ENCODE results near the gene MTMR2.

DNA sequence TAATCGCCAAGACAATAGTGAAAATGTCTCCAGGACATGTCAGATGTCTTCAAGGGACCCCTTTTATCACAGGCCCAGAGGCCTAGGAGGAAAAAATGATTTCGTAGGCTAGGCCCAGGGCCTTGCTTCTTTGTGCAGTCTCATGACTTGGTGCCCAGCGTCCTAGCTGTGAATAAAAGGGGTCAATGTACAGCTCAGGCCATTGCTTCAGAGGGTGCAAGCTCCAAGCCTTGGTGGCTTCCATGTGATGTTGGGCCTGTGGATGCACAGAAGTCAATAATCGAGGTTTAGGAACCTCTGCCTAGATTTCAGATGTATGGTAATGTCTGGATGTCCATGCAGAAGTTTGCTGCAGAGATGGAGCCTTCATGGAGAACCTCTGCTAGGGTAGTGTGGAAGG is 20.7 kb upstream of the MTMR2 start:
- no peak for TF ChIP-seq ZFP30 (CRISPR knock-in tag; IDR thresholded peaks at IDR 0.05)
- TF ChIP-seq, protein P1, sequence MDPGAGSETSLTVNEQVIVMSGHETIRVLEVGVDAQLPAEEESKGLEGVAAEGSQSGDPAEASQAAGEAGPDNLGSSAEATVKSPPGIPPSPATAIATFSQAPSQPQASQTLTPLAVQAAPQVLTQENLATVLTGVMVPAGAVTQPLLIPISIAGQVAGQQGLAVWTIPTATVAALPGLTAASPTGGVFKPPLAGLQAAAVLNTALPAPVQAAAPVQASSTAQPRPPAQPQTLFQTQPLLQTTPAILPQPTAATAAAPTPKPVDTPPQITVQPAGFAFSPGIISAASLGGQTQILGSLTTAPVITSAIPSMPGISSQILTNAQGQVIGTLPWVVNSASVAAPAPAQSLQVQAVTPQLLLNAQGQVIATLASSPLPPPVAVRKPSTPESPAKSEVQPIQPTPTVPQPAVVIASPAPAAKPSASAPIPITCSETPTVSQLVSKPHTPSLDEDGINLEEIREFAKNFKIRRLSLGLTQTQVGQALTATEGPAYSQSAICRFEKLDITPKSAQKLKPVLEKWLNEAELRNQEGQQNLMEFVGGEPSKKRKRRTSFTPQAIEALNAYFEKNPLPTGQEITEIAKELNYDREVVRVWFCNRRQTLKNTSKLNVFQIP (CRISPR knock-in tag; IDR thresholded peaks at IDR 0.05; ENCODE audit: borderline replicate concordance, low read depth) = no peak
- TF ChIP-seq ZNF70 (CRISPR knock-in tag; IDR thresholded peaks at IDR 0.05) = no peak
- TF ChIP-seq TOX (CRISPR knock-in tag; IDR thresholded peaks at IDR 0.05; ENCODE audit: borderline replicate concordance) = no peak
- TF ChIP-seq ZNF8 (CRISPR knock-in tag; IDR thresholded peaks at IDR 0.05) = no peak
- no peak for TF ChIP-seq ISL1 (CRISPR knock-in tag; IDR thresholded peaks at IDR 0.05)
- no peak for TF ChIP-seq ESRRG (CRISPR knock-in tag; IDR thresholded peaks at IDR 0.05)
- TF ChIP-seq OSR1 (CRISPR knock-in tag; IDR thresholded peaks at IDR 0.05) = no peak
- TF ChIP-seq, protein P2, sequence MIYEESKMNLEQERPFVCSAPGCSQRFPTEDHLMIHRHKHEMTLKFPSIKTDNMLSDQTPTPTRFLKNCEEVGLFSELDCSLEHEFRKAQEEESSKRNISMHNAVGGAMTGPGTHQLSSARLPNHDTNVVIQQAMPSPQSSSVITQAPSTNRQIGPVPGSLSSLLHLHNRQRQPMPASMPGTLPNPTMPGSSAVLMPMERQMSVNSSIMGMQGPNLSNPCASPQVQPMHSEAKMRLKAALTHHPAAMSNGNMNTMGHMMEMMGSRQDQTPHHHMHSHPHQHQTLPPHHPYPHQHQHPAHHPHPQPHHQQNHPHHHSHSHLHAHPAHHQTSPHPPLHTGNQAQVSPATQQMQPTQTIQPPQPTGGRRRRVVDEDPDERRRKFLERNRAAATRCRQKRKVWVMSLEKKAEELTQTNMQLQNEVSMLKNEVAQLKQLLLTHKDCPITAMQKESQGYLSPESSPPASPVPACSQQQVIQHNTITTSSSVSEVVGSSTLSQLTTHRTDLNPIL (CRISPR knock-in tag; IDR thresholded peaks at IDR 0.05; ENCODE audit: low read depth) = no peak
- TF ChIP-seq, protein P3, sequence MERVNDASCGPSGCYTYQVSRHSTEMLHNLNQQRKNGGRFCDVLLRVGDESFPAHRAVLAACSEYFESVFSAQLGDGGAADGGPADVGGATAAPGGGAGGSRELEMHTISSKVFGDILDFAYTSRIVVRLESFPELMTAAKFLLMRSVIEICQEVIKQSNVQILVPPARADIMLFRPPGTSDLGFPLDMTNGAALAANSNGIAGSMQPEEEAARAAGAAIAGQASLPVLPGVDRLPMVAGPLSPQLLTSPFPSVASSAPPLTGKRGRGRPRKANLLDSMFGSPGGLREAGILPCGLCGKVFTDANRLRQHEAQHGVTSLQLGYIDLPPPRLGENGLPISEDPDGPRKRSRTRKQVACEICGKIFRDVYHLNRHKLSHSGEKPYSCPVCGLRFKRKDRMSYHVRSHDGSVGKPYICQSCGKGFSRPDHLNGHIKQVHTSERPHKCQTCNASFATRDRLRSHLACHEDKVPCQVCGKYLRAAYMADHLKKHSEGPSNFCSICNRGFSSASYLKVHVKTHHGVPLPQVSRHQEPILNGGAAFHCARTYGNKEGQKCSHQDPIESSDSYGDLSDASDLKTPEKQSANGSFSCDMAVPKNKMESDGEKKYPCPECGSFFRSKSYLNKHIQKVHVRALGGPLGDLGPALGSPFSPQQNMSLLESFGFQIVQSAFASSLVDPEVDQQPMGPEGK (CRISPR knock-in tag; IDR thresholded peaks at IDR 0.05; ENCODE audit: borderline replicate concordance) = no peak
- TF ChIP-seq, protein P4, sequence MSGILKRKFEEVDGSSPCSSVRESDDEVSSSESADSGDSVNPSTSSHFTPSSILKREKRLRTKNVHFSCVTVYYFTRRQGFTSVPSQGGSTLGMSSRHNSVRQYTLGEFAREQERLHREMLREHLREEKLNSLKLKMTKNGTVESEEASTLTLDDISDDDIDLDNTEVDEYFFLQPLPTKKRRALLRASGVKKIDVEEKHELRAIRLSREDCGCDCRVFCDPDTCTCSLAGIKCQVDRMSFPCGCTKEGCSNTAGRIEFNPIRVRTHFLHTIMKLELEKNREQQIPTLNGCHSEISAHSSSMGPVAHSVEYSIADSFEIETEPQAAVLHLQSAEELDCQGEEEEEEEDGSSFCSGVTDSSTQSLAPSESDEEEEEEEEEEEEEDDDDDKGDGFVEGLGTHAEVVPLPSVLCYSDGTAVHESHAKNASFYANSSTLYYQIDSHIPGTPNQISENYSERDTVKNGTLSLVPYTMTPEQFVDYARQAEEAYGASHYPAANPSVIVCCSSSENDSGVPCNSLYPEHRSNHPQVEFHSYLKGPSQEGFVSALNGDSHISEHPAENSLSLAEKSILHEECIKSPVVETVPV (CRISPR knock-in tag; IDR thresholded peaks at IDR 0.05) = no peak
